Skeletal muscle tissue (tissue), 4 donors: ENCODE data around the gene NET1. TPM values are rescaled to one million over a fixed set of nuclear protein-coding genes. Genes with fewer than 3 reads are reported as not detected.
"Not testable (repeated sequence)": the region's sequence is repeated elsewhere in the genome, so short reads cannot be mapped to it uniquely, and the experiment has no call there.

Experiments used
- H3K27ac ChIP-seq: one replicate; pipeline ENCODE4 v1.7.0; 2013; ENCODE audit warnings: mild to moderate bottlenecking, low read depth, low read length, inconsistent platforms
- H3K27me3 ChIP-seq, 3 donors: one replicate each; pipeline ENCODE4 v1.7.0; 2013; ENCODE audit warnings: low read length in 3 of 3; ENCODE audit not compliant: control insufficient read depth in 3 of 3, insufficient read depth in 3 of 3
- H3K36me3 ChIP-seq, 3 donors: one replicate each; pipeline ENCODE4 v1.7.0; 2013; ENCODE audit warnings: low read length in 3 of 3; ENCODE audit not compliant: control insufficient read depth in 3 of 3, insufficient read depth in 3 of 3
- H3K4me1 ChIP-seq, 3 donors: one replicate each; pipeline ENCODE4 v1.7.0; 2013; ENCODE audit warnings: low read length in 3 of 3, mild to moderate bottlenecking in 3 of 3; ENCODE audit not compliant: control insufficient read depth in 3 of 3, insufficient read depth in 3 of 3
- H3K4me3 ChIP-seq, 3 donors: one replicate each; pipeline ENCODE4 v1.7.0; 2013; ENCODE audit warnings: low read length in 3 of 3
- H3K9ac ChIP-seq, 3 donors: one replicate each; pipeline ENCODE4 v1.7.0; 2013; ENCODE audit warnings: low read length in 3 of 3, mild to moderate bottlenecking in 3 of 3, moderate library complexity in 2 of 3, low read depth in 1 of 3
- H3K9me3 ChIP-seq, 3 donors: one replicate each; pipeline ENCODE4 v1.7.0; 2013; ENCODE audit warnings: low read length in 3 of 3; ENCODE audit not compliant: control insufficient read depth in 3 of 3
- total RNA-seq: library from RNA; depleted of rRNA; stranded (reverse); fragments of >200 nt; gene quantifications from one replicate; pipeline ENCODE4 v1.2.3, GENCODE V29; 2014
- donor health status: Osteomylitis.

The NET1 gene
- total RNA-seq, 1 donor from 2014 or later: 79.3 TPM

- Histone ChIP-seq H3K4me1 (peaks cover 0 to 2% (median 0%) of the 10 kb centered on the region in 3 donors), H3K27me3 (no peaks in the 10 kb centered on the region), H3K36me3 (no peaks in the 10 kb centered on the region), H3K9ac (no peak overlapping the region), H3K27ac (no peak overlapping the region), H3K4me3 (no peak overlapping the region), H3K9me3 (peaks cover 4 to 7% (median 7%) of the 10 kb centered on the region in 3 donors)
Observed at GRCh38 chr10:5468262-5469106, 56.1 kb downstream of the NET1 start.

DNA sequence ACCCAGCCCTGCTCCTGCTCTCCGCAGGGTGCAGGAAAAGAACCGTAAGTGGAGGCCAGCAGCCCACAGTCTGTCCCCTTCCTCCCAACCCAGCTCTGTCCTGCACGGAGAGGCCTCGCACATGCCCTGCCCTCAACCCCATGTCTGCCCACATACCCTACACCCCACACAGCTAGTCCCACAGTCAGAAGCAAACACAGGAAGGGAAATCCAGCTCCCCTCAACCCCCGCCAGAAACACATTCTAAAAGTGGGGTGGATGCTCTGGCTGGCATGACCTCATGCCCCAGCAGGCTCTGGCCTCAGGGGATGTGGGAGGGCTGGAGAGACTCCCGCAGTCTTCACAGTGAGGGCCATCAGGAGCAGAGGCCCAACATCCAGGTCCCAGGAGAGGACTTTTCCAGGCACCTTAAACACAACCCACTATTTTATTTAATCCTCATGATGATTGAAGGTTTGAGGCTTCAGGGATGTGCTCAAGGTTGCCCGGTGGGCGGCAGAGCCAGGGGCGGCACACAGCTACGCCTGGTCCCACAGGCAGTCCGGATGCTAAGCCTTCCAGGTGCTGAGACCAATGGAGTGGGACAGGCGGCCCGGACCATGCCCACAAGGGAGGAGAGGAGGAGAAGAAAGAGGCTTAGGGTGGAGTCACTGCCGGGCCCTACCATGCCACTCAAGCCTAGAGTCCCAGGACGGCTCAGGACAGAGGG, 57.1 kb downstream of the NET1 start:
- Histone ChIP-seq H3K27me3 (no peaks in the 10 kb centered on the region), H3K36me3 (no peaks in the 10 kb centered on the region), H3K9me3 (peaks cover 4 to 7% (median 7%) of the 10 kb centered on the region in 3 donors), H3K4me3 (no peak overlapping the region), H3K4me1 (peaks cover 0 to 2% (median 0%) of the 10 kb centered on the region in 3 donors), H3K27ac (no peak overlapping the region), H3K9ac (no peak overlapping the region)

- Histone ChIP-seq H3K4me3 (no peak overlapping the region), H3K27ac (no peak overlapping the region), H3K36me3 (no peaks in the 10 kb centered on the region), H3K4me1 (peaks cover 0 to 2% (median 0%) of the 10 kb centered on the region in 3 donors), H3K9ac (no peak overlapping the region), H3K27me3 (no peaks in the 10 kb centered on the region), H3K9me3 (peaks cover 4 to 7% (median 7%) of the 10 kb centered on the region in 3 donors)
Observed at GRCh38 chr10:5470062-5470751, 57.9 kb downstream of the NET1 start.

GRCh38 chr10:5474642-5475041, 62.3 kb downstream of the NET1 start:
- H3K9me3 ChIP-seq, H3K9ac ChIP-seq, H3K4me1 ChIP-seq, H3K36me3 ChIP-seq, H3K27ac ChIP-seq, H3K4me3 ChIP-seq, H3K27me3 ChIP-seq: not testable (repeated sequence)

GRCh38 chr10:5475088-5475487, 62.7 kb downstream of the NET1 start:
- not testable (repeated sequence) for H3K36me3 ChIP-seq, H3K27ac ChIP-seq, H3K9ac ChIP-seq, H3K9me3 ChIP-seq, H3K4me1 ChIP-seq, H3K27me3 ChIP-seq, H3K4me3 ChIP-seq

DNA sequence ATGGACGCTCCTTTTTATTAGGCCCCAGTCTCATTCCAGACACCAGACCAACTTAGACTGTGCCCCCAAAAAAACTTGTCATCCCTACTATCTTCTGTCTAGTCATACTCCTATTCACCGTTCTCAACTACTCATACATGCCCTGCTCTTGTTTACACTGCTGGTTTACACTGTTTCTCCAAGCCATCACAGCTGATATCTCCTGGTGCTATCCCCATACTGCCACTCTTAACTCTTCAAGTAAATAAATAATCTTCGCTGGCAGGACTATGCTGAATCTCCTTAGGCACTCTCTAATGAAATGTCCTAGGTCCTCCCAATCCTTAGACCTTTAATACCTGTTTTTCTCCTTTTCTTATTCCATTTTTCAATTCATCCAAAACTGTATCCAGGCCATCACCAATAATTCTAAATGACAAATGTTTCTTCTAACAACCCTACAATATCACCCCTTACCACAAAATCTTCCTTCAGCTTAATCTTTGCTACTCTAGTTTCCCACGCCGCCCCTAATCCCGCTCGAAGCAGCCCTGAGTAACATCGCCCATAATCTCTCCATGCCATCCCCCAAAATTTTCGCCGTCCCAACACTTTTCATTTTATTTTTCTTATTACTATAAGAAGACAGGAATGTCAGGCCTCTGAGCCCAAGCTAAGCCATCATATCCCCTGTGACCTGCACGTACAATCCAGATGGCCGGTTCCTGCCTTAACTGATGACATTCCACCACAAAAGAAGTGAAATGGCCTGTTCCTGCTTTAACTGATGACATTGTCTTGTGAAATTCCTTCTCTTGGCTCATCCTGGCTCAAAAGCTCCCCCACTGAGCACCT, 63.8 kb downstream of the NET1 start:
- not testable (repeated sequence) for H3K9ac ChIP-seq, H3K27ac ChIP-seq, H3K4me3 ChIP-seq, H3K27me3 ChIP-seq, H3K4me1 ChIP-seq, H3K36me3 ChIP-seq, H3K9me3 ChIP-seq

DNA sequence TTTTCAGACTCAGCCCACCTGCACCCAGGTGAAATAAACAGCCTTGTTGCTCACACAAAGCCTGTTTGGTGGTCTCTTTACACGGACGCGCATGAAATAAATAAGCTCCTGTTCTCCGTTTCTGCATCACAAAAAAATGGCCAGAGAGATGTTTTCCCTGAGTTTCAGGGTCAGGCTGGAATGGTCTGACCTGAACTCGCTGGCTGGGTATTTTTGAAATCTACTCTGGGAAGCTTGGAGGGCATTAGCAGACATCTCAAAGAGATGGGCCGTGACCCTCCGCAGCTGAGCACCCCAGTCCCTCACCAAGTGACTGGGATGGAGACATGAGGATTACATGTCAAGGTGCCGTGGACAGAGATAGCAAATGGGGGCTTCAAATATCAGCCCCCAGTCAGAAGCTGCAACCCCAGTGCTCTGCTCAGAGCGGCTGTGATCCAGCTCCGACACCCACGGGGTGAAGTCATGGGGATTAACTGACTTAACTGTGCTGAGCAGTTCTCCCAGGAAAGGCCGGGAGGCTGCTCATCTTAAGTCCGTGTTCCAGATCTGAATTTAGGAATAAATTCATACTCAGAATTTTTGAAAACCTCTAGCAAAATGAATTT, 64.7 kb downstream of the NET1 start:
- H3K9ac ChIP-seq: no peak overlapping the region
- H3K27me3 ChIP-seq: no peaks in the 10 kb centered on the region
- H3K4me1 ChIP-seq: no peaks in the 10 kb centered on the region

DNA sequence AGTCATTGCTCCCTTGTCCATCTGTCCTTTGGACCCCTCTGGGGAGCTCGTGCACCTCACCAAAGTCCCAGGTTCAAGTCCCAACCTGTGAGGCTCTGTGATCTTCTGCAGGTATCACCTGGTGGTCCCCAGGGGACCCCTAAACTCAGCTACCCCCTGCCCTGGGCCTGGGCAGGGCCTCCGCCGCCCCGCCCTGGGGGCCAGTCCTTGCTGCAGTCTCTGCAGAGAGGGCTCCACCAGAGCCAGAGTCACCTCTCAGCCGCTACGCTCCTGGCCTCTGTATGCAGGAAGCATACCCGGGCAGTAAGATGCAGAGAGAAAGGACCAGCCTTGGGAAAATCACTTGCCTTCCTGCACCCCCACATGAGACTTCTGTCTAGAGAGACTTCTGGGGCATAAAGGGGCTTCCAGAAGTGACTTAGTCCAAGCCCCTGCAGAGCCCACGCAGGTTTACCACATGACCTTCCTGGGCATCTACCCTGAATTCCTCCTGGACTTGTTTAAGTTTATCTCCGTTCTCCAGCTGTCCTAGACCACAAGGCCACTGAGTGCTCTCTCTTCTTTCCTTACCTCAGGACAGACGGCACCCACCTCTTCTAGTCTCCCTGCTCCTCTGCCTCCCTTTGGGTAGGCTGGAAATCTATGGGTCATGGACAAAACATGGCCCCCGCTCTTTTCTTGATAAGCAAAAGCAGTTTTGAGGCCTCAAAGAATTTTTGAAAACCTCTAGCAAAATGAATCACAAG, 65.8 kb downstream of the NET1 start:
- no peaks in the 10 kb centered on the region for H3K27me3 ChIP-seq
- H3K36me3 ChIP-seq: no peaks in the 10 kb centered on the region
- H3K4me1 ChIP-seq: no peaks in the 10 kb centered on the region
- no peaks in the 10 kb centered on the region for H3K9me3 ChIP-seq
- H3K27ac ChIP-seq: no peak overlapping the region
- H3K9ac ChIP-seq: no peak overlapping the region
- H3K4me3 ChIP-seq: no peak overlapping the region

More for the DNA sequence above, 64.7 kb downstream of the NET1 start:
- no peaks in the 10 kb centered on the region for H3K36me3 ChIP-seq
- no peaks in the 10 kb centered on the region for H3K9me3 ChIP-seq
- no peak overlapping the region for H3K27ac ChIP-seq
- H3K4me3 ChIP-seq: no peak overlapping the region
